Endothelial cell of umbilical vein (primary cell): Measurements from ENCODE around the gene HNRNPA2B1.
"Not testable (repeated sequence)": the region's sequence is repeated elsewhere in the genome, so short reads cannot be mapped to it uniquely, and the experiment has no call there.

ENCODE experiments used
- EZH2 ChIP-seq: IDR thresholded peaks from 2 replicates; pipeline ENCODE4 v1.6.1; 2012; ENCODE audit warnings: borderline replicate concordance, low read depth, mild to moderate bottlenecking, moderate library complexity, low read length, inconsistent platforms; ENCODE audit not compliant: severe bottlenecking
- FOS ChIP-seq: IDR thresholded peaks from 2 replicates; pipeline ENCODE4 v1.6.1; 2011; ENCODE audit warnings: mild to moderate bottlenecking, low read length, moderate library complexity, borderline replicate concordance; ENCODE audit not compliant: insufficient read depth
- JUN ChIP-seq: IDR thresholded peaks from 2 replicates; pipeline ENCODE4 v1.6.1; 2011; ENCODE audit warnings: borderline replicate concordance, low read depth; ENCODE audit not compliant: insufficient read length, insufficient read depth
- MYC ChIP-seq: IDR thresholded peaks from one replicate; pipeline ENCODE4 v1.6.1; 2011; ENCODE audit warnings: mild to moderate bottlenecking, low read depth, low read length
- POLR2A ChIP-seq: IDR thresholded peaks from 2 replicates; pipeline ENCODE4 v1.6.1; 2012; ENCODE audit warnings: low read depth, mild to moderate bottlenecking, control low read depth, low read length
- POLR2AphosphoS5 ChIP-seq: IDR thresholded peaks from 2 replicates; pipeline ENCODE4 v1.6.1; 2012; ENCODE audit warnings: low read depth, mild to moderate bottlenecking, control low read depth, low read length, moderate library complexity; ENCODE audit not compliant: insufficient read depth
- TF ChIP-seq, protein P1 (sequence below), 2 donors: IDR thresholded peaks; 1 replicate in 1 of 2; 2 replicates in 1 of 2; pipeline ENCODE4 v1.5.1; 2011; ENCODE audit warnings: low read length in 2 of 2, mild to moderate bottlenecking in 2 of 2, moderate library complexity in 2 of 2, control low read depth in 1 of 2, inconsistent platforms in 1 of 2, low read depth in 1 of 2; ENCODE audit not compliant: insufficient read depth in 1 of 2; ENCODE audit errors: extremely low read depth in 1 of 2
- TF ChIP-seq, protein P2 (sequence below): IDR thresholded peaks from 2 replicates; pipeline ENCODE4 v1.6.1; 2011; ENCODE audit not compliant: insufficient read depth, insufficient read length

DNA sequence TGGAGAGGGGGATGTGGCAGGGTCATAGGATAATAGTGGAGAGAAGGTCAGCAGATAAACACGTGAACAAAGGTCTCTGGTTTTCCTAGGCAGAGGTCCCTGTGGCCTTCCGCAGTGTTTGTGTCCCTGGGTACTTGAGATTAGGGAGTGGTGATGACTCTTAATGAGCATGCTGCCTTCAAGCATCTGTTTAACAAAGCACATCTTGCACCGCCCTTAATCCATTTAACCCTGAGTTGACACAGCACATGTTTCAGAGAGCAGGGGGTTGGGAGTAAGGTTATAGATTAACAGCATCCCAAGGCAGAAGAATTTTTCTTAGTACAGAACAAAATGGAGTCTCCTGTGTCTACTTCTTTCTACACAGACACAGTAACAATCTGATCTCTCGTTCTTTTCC, 24.6 kb downstream of the HNRNPA2B1 start:
- TF ChIP-seq, protein P1, sequence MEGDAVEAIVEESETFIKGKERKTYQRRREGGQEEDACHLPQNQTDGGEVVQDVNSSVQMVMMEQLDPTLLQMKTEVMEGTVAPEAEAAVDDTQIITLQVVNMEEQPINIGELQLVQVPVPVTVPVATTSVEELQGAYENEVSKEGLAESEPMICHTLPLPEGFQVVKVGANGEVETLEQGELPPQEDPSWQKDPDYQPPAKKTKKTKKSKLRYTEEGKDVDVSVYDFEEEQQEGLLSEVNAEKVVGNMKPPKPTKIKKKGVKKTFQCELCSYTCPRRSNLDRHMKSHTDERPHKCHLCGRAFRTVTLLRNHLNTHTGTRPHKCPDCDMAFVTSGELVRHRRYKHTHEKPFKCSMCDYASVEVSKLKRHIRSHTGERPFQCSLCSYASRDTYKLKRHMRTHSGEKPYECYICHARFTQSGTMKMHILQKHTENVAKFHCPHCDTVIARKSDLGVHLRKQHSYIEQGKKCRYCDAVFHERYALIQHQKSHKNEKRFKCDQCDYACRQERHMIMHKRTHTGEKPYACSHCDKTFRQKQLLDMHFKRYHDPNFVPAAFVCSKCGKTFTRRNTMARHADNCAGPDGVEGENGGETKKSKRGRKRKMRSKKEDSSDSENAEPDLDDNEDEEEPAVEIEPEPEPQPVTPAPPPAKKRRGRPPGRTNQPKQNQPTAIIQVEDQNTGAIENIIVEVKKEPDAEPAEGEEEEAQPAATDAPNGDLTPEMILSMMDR (IDR thresholded peaks at IDR 0.05; ENCODE audit: extremely low read depth in 1 of 2, insufficient read depth in 1 of 2, low read depth in 1 of 2, low read length in 2 of 2): not testable (repeated sequence)
- not testable (repeated sequence) for TF ChIP-seq MYC, POLR2AphosphoS5, POLR2A, EZH2, JUN, FOS
- TF ChIP-seq, protein P2, sequence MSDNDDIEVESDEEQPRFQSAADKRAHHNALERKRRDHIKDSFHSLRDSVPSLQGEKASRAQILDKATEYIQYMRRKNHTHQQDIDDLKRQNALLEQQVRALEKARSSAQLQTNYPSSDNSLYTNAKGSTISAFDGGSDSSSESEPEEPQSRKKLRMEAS: not testable (repeated sequence)
